WI38 (cell line): ENCODE measurements around the gene FAM53B.

Experiments
- H3K4me3 ChIP-seq: 2 replicates; pipeline ENCODE4 v1.5.1; 2011; ENCODE audit warnings: low read depth, mild to moderate bottlenecking, control low read depth, low read length
- TF ChIP-seq, protein P1 (sequence below): IDR thresholded peaks from 2 replicates; pipeline ENCODE4 v1.5.1; 2012; ENCODE audit warnings: low read depth, mild to moderate bottlenecking, control low read depth, low read length

FAM53B gene

DNA sequence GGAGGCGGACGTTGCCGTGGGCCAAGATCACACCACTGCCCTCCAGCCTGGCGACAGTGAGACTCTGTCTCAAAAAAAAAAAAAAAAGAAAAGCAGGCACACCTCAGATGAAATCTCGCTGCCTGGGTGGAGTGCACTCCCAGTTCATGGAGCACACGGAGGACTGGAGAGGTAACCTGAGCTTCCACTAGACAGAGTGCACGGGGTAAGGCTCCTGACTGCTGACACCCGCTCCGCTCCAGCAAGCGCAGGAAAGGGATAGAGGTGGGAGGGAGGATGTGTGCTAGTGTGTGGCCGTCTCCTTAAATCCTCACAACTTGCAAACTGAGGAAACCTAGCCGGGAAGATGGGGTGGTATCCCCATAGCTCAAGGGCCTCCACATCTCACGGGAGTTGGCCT, 50.8 kb downstream of the FAM53B start:
- H3K4me3 ChIP-seq, result no peak overlapping the region
- TF ChIP-seq, protein P1, sequence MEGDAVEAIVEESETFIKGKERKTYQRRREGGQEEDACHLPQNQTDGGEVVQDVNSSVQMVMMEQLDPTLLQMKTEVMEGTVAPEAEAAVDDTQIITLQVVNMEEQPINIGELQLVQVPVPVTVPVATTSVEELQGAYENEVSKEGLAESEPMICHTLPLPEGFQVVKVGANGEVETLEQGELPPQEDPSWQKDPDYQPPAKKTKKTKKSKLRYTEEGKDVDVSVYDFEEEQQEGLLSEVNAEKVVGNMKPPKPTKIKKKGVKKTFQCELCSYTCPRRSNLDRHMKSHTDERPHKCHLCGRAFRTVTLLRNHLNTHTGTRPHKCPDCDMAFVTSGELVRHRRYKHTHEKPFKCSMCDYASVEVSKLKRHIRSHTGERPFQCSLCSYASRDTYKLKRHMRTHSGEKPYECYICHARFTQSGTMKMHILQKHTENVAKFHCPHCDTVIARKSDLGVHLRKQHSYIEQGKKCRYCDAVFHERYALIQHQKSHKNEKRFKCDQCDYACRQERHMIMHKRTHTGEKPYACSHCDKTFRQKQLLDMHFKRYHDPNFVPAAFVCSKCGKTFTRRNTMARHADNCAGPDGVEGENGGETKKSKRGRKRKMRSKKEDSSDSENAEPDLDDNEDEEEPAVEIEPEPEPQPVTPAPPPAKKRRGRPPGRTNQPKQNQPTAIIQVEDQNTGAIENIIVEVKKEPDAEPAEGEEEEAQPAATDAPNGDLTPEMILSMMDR, result no peak

GRCh38 chr10:124692100-124692446, 52.1 kb downstream of the FAM53B start:
- no peak overlapping the region for H3K4me3 ChIP-seq
- TF ChIP-seq, protein P1, result no peak

- TF ChIP-seq, protein P1, result no peak
- no peak overlapping the region for H3K4me3 ChIP-seq
Measured at GRCh38 chr10:124691421-124692099, 52.6 kb downstream of the FAM53B start.

- TF ChIP-seq, protein P1, result no peak
Measured at GRCh38 chr10:124691002-124691401, 53.2 kb downstream of the FAM53B start.

DNA sequence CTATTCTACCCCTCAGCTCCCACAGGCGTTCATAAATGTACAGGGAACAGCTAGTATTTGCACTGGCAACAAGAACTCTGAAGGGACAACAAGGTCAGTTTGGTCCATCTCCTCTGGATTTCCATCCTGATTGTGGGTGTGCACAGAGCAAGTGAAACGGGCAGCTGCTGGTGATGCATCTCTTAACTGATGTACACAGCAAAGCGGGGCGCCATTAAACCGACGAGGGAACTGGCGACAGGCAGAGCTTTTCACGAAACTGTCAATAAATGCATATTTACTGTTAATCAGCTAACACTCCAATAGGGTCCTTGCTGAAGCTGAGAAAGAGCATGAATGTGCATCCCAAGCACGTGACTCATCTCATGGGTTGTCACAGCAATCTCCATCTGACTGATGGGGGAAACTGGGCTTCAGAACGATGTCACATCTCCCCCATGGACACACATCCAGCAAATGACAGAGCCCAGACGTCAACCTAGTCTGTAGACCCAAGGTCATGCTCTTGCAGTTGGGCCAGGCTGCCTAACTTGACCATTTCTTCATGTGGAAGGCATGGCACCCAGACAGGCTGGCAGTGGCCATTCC, 54.2 kb downstream of the FAM53B start:
- H3K4me3 ChIP-seq, result no peak overlapping the region
- TF ChIP-seq, protein P1, result no peak

More at GRCh38 chr10:124691002-124691401, 53.2 kb downstream of the FAM53B start:
- H3K4me3 ChIP-seq, result no peak overlapping the region

GRCh38 chr10:124688889-124689670, 55.1 kb downstream of the FAM53B start:
- no peak overlapping the region for H3K4me3 ChIP-seq
- TF ChIP-seq, protein P1, result no peak

GRCh38 chr10:124688386-124688785, 55.8 kb downstream of the FAM53B start:
- no peak overlapping the region for H3K4me3 ChIP-seq
- TF ChIP-seq, protein P1, result no peak
